Ascending aorta (tissue), 2 donors: ENCODE results near the gene LY6G5C. TPM values are rescaled to one million over a fixed set of nuclear protein-coding genes. Genes with fewer than 3 reads are reported as not detected.

Experiments used
- DNase-seq, 2 donors: peaks; one replicate each; pipeline ENCODE4 v3.0.0-alpha.2; 2019; ENCODE audit warnings: low spot score in 2 of 2
- H3K27ac ChIP-seq, 2 donors: fragments of 200-600 bp; sonication (generic); one replicate each; pipeline ENCODE4 v1.5.1; 2016 to 2017; ENCODE audit warnings: mild to moderate bottlenecking in 1 of 2
- H3K27me3 ChIP-seq: fragments of 200-600 bp; sonication (generic); one replicate; pipeline ENCODE4 v1.5.1; 2017
- H3K36me3 ChIP-seq, 2 donors: fragments of 200-600 bp; sonication (generic); one replicate each; pipeline ENCODE4 v1.5.1; 2016
- H3K4me1 ChIP-seq, 2 donors: fragments of 200-600 bp; sonication (generic); one replicate each; pipeline ENCODE4 v1.5.1; 2016 to 2017; ENCODE audit warnings: mild to moderate bottlenecking in 1 of 2
- H3K4me3 ChIP-seq, 2 donors: fragments of 200-600 bp; sonication (generic); one replicate each; pipeline ENCODE4 v1.5.1; 2016 to 2017; ENCODE audit warnings: mild to moderate bottlenecking in 1 of 2
- H3K9me3 ChIP-seq, 2 donors: fragments of 200-600 bp; sonication (generic); one replicate each; pipeline ENCODE4 v1.5.1; 2016
- CTCF ChIP-seq, 3 experiments: fragments of 200-600 bp in 2 of 3; fragments of 450-650 bp in 1 of 3; sonication (generic) in 2 of 3; IDR thresholded peaks; one replicate each; pipeline ENCODE4 v1.5.1; 2016 to 2019; ENCODE audit warnings: antibody characterized with exemption in 3 of 3, mild to moderate bottlenecking in 1 of 3, moderate library complexity in 1 of 3
- intact Hi-C: fragments of 100-400 bp; cut with DNase I; formaldehyde crosslinking; loops from one replicate; pipeline ENCODE4 v1.15.1; 2023
- total RNA-seq: library from RNA; depleted of rRNA; stranded (reverse); fragments of >200 nt; gene quantifications from one replicate; pipeline ENCODE4 v1.1.0, GENCODE V29; 2016

The LY6G5C gene
- total RNA-seq, 1 donor from 2014 or later, result 0.96 TPM

GRCh38 chr6:31718265-31718664 lies 37.4 kb upstream of the LY6G5C start:
- Histone ChIP-seq H3K9me3 (no peaks in the 10 kb centered on the region), H3K27me3 (no peaks in the 10 kb centered on the region), H3K4me1 (no peaks in the 10 kb centered on the region), H3K4me3 (no peak overlapping the region), H3K27ac (no peak overlapping the region), H3K36me3 (no peaks in the 10 kb centered on the region)
- intact Hi-C loops, result no loop called here
- TF ChIP-seq CTCF (IDR thresholded peaks at IDR 0.05), result no peak
- DNase-seq, result no peak

GRCh38 chr6:31717499-31718222 lies 36.8 kb upstream of the LY6G5C start:
- Histone ChIP-seq H3K4me1 (no peaks in the 10 kb centered on the region), H3K27me3 (no peaks in the 10 kb centered on the region), H3K27ac (no peak overlapping the region), H3K36me3 (no peaks in the 10 kb centered on the region), H3K4me3 (no peak overlapping the region), H3K9me3 (no peaks in the 10 kb centered on the region)
- no peak for TF ChIP-seq CTCF (IDR thresholded peaks at IDR 0.05)
- intact Hi-C loops, result no loop called here
- no peak for DNase-seq

DNA sequence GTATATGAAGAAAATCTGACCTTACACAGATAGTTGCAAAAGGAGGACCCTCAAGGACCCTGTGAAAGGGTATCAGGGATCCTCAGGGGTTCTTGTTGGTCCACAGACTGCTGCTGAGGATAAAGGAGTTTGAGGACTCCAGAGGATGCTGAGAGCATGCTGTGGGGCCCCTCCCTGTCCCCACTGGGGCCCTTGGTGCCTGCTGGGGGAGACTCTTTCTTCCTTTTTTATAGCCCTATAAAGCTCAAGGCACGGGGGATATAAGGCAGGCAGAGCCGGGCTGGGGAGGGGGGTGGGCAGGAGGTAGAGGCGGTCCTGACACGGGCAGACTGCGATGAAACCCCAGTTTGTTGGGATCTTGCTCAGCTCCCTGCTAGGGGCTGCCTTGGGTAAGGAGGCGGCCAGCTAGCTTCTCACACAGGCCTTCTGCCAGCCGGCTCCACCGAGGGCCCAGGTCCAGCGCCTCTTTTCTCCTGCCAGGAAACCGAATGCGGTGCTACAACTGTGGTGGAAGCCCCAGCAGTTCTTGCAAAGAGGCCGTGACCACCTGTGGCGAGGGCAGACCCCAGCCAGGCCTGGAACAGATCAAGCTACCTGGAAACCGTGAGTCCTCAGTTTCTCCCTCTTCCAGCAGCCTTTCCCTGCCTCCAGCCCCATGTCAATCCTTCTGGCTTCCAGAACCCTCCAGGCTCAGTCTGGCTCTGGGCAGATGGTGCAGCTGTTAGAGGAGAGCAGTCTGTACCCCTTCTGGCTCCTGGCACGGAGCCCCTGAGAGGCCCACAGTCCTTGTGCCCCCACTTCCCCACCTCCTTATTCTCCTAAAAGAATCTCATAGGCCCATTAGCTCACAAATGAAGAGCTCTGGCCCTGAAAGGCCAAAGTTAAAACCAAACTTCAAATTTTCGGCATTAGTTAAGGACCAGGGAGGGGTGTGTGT lies 34.4 kb upstream of the LY6G5C start, which contains the start of gene LY6G6D:
Gene LY6G6D, plus strand, starts transcription at position 327 of the 937 bp plus-strand sequence. Its CDS starts 8 bp downstream, at position 335.
- intact Hi-C loops, result no loop called here
- Histone ChIP-seq H3K27me3 (no peaks in the 10 kb centered on the region), H3K4me1 (no peaks in the 10 kb centered on the region), H3K27ac (no peak within 1 kb of the TSS), H3K36me3 (no peaks in the 10 kb centered on the region), H3K9me3 (no peaks in the 10 kb centered on the region), H3K4me3 (no peak within 1 kb of the TSS)
- no peak for TF ChIP-seq CTCF (IDR thresholded peaks at IDR 0.05)
- DNase-seq, result no peak

GRCh38 chr6:31713991-31714684 lies 33.3 kb upstream of the LY6G5C start:
- Histone ChIP-seq H3K9me3 (no peaks in the 10 kb centered on the region), H3K36me3 (no peaks in the 10 kb centered on the region), H3K27ac (no peak overlapping the region), H3K4me1 (no peaks in the 10 kb centered on the region), H3K27me3 (no peaks in the 10 kb centered on the region), H3K4me3 (no peak overlapping the region)
- DNase-seq, result no peak
- intact Hi-C loops, result no loop called here
- no peak for TF ChIP-seq CTCF (IDR thresholded peaks at IDR 0.05)

GRCh38 chr6:31713465-31713864 lies 32.6 kb upstream of the LY6G5C start:
- intact Hi-C loops, result no loop called here
- TF ChIP-seq CTCF (IDR thresholded peaks at IDR 0.05), result no peak
- Histone ChIP-seq H3K4me1 (no peaks in the 10 kb centered on the region), H3K9me3 (no peaks in the 10 kb centered on the region), H3K27ac (no peak overlapping the region), H3K4me3 (no peak overlapping the region), H3K36me3 (no peaks in the 10 kb centered on the region), H3K27me3 (no peaks in the 10 kb centered on the region)
- no peak for DNase-seq
